ENCODE results near the gene MYO16.

GRCh38 chr13:109055850-109056249 is 426.4 kb downstream of the MYO16 start:
- TF ChIP-seq CTCF (IDR thresholded peaks at IDR 0.05) (no peak), EP300 (IDR thresholded peaks at IDR 0.05) (no peak)
